KBM-7 (cell line): Measurements from ENCODE around the gene LRP8.

Source experiments
- DNase-seq: peaks from one replicate; pipeline ENCODE4 v3.0.0-alpha.2; 2015
- in situ Hi-C: fragments of 300-500 bp; cut with MboI; formaldehyde crosslinking; loops from 2 replicates; pipeline ENCODE4 v1.14.3; 2020; ENCODE audit warnings: low sequenced_read_pairs, low pct_unique_long_range_greater_than_20kb, mixed read lengths

Gene LRP8

DNA sequence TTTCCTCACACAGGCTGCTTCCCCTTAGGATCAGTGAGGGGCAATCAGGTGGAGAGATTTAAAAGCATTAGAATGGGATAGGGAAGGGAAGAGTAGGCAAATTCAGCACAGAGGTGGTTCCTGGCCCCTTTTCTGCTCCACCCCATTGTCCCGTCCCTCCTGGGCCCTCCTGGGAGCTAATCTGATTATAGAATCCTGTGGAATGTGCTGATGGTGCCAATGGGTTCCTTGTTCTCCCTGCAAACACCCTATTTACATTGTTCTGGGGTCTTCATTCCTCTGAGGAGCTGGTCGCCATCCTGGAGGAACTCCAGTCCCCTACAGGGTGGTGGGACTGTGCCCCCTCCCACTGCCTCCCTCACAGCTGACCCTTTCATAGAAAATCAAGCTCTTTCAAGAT is 34.4 kb upstream of the LRP8 start:
- no peak for DNase-seq
- in situ Hi-C loops = no loop called here

DNA sequence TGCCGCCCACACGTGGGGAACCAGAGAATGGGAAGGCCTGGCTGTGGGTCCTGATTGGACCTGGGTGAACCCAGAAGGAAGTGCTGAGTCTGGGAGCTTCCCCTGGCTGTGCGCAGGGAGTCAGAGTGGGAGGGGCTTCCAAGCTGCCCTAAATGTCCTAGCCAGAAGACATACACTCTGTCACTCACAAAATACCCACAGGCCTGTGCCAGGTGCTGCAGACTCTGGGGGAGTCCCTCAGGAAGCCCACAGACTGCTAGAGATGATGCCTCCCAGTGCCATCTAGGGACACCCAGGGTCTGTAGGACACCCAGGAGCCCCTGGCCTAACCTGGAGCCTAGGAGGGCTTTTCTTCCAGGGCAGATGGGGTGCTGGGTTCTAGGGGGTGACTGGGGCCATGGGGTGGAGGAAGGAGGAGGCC is 33.7 kb upstream of the LRP8 start:
- in situ Hi-C loops = no loop called here
- DNase-seq = no peak

DNA sequence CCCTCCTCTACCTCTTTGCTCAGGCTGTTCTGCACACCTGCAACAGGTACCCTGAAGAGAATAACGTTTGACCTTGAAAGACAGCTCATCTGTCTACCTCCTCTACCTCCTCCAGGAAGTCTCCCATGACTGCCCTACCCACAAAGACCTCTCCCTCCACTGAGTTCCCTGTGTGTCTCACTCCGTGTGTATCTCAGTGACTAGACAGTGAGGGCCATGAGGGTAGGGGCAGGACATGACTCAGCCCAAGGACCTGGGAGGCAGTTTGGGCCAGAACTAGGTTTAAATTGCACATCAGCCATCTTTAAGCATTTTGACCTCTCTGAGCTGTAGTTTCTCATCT is 32.0 kb upstream of the LRP8 start:
- no peak for DNase-seq
- in situ Hi-C loops = no loop called here

DNA sequence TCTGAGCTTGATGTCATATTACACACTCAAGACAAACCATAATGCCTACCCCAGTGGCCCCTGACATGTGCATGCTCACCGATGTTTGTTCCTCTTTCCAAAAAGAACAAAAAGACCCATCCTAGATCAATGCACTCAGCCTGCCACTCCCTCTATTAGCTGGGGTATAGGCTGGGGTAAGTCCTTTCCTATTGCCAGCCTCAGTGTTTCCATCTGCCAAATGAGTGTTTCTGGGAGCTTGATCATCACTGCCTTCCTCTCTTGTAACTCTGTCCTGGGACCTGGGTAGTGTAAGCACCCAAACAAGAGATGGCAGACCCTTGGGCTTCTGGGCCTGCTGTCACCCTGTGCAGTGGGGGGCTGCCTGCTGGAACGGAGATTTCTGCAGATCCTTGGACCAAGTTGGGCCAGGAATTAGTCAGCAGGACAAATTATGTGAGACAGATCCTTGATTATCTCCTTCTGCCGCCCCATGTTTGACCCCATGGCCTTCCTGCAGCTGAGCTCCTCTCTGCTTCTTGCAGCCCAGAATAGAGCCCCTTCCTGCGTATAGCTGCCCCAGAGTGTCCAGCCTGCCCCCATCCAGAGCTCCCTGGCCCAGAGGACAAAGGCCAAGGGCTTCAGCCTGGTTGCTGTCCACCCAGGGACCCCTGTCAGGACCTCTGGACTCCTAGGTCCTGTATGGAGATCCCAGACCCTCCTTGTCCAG is 31.5 kb upstream of the LRP8 start:
- DNase-seq = no peak
- in situ Hi-C loops = no loop called here

DNA sequence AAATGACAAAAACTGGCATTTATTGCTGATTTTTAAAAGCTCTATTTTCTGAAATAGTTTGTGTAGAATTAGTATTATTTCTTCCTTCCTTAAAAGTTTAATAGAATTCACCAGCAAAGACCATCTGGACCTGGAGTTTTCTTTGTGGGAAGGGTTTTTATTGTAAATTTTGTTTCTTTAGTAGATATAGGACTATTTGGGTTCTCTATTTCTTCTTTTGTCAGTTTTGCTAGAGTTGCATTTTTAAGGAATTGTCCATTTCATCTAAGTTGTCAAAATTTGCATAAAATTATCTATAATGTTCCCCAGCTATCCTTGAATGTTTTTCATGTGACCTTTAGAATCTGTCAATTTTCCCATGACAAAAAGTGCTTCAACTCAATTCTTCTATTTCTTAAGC is 28.8 kb upstream of the LRP8 start:
- in situ Hi-C loops = no loop called here
- DNase-seq = no peak

DNA sequence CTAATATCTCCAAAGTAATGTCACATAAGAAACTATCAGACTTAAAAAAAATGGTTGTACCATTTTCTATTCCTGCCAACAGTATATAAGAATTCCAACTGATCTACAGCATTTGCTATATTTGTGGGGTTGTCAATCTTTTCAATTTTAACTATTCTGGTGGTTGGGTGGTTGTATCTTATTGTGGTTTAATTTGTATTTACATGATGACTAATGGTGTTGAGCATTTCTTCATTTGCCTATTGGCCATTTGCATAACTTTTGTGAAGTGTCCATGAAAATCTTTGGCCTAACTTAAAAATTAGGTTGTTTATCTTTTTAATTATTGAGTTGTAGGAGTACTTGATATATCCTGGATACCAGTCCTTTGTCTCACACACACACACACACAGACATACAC is 26.2 kb upstream of the LRP8 start:
- in situ Hi-C loops = no loop called here

DNA sequence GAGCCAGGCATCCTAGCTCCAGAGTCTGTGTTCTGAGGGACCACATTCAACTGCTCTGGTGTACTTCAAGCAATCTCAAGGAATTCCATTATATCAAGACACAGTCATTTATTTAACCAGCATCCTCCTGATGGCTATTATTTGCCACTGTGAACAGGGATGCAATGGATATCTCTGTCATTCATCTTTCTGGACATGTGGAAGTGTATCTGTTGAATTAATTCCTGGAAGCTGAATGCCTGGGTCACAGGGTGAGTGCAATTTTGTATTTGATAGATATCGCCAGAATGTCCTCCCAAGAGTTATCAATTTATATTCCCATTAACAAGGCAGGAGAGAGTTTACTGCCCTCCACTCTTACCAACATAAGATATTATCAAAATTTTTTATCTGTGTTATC is 24.7 kb upstream of the LRP8 start:
- in situ Hi-C loops = no loop called here
- no peak for DNase-seq

More for the DNA sequence above, 26.2 kb upstream of the LRP8 start:
- no peak for DNase-seq

DNA sequence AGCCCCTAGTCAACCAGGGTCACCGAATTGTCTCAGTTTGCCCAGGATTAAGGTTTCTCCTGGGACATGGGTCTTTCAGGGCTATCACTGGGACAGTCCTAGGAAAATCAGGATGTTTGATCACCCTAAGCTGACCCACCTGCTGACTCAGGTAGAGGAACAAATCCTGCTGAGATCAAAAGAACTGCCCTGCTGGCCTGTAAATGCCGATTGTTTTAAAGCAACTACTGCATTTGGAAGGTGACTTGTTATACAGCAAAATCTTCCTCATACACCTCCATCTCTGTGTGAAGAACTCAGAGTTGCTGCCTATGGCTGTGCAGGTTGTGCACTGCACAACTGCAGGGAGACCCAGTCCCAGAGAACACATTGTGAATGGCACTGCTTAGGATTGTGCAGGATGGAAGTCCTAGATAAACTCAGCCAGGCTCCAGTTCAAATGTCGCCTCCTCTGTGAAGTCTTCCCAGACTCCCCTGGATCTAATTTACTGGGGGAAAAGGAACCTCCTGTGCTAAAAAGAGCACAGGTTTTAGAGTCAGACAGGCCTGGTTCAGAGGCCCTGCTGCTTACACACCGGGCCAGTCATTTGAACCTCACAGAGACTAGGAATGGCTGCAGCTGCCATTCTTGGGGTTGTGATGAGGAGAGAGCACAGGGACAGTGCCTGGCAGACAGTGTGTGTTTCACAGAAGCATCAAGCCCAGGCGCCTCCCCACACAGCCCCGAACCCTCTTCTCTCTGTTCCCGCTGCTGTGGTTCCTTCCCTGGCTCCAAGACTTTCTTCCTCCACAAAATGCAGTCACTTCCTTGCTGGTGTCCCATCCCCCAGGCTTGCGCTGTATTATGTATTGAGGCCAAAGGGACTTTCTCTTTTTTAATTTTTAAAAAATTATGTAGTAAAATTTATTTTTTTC is 23.2 kb upstream of the LRP8 start:
- in situ Hi-C loops = no loop called here

DNA sequence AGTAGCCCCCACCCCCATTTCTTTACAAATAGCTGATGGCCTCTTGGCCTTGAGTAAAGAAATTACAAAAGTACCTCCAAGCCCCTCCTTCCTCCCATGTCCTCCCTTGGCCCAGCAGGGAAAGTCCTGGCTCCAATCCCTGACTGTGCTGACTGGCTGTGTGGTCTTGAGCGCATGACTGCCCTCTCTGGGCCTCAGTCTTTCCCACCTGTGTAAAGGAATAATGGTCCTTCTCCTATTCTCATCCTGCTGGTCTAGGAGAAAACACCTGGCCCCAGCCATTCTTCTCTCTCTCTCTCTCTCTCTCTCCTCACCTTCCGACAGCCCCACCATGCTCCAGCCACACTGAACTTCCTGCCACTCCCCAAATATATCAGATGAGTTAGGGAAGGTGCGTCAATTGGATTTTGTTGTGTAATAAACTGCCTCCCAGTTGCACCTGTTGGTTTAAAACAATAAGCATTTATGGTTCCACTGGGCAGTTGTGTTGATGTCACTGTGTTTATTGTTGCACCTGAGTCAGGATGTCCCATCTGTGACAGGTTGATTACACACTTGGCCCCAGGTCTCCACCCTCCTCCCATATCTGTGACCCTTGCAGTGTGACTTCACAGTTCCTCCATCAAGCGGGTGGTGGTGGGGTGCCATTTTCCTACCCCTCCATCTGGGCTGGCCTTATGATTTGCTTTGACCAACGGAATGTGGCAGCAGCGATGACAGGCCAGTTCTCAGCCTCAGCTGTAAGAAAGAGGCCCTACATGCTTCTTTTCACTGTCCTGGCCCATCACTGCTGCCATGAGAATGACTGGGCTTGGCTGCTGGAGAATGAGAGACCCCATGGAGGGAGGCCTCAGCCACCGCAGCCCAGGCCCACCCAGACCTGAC is 22.3 kb upstream of the LRP8 start:
- in situ Hi-C loops = no loop called here

More for the DNA sequence above, 23.2 kb upstream of the LRP8 start:
- no peak for DNase-seq

DNA sequence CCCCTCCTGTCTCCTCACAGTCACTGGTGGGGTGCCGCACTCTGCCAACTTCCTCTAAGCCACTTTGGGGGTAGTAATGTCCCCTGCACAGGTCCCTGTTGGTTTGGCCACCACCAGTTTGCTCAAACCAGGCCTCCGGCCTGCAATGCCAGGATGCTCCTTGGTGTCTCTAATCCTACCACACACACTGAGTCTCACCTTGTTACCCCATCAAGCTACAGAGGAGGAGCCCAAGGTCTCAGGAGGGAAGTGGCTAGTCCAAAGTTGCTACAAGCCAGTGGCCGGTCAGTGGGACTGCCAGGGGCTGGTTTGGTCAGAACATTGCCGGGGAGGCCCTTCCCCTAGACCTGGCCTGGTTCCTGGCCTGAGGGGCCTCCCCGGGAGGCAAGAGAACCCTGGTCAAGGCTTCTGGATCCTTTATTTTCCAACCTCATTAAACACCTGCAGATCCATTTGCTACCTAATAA is 21.5 kb upstream of the LRP8 start:
- in situ Hi-C loops = no loop called here

More for the DNA sequence above, 22.3 kb upstream of the LRP8 start:
- DNase-seq = no peak

DNA sequence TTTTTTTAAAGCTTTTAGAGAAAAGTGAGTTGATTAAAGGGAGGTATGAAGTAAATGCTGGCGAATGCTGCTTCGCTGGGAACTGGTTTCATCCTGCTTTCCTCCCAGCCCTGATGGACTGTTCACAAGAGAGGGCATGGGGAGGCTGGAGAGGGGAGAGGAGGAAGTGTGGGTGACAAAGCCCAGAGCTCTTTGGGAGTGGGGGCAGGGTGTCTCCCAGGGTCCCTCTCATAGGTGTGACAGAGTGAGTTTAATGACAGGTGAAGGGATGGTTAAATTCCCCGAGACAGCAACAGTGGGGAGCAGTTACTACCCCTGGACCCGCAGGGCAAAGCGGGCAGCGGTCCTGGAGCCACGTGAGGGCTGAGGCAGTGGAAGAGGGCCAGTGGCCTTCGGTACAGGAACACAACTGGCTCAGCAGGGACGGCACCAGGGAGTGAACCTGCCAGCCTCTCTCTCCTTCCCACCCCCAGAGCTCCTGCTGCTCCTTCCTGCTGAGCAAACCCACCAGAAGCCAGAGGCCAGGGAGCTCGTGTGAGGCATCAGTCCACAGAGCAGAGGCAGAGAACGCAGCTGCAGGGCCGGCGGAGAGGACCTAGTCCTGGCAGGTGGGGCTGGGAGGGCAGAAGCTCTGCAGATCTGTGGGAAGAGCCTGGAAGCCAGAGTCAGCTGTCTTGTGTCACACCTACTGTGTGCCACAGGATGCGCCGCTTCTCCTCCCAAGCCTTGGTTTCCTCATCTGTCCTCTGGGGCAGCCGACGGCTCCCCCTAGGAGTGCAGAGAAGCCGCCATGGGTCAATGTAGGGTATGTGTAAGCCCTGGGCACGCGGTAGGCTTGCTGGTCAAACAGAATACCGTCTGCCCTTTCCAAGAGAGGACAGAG is 20.9 kb upstream of the LRP8 start:
- in situ Hi-C loops = no loop called here
- no peak for DNase-seq

More for the DNA sequence above, 21.5 kb upstream of the LRP8 start:
- no peak for DNase-seq

DNA sequence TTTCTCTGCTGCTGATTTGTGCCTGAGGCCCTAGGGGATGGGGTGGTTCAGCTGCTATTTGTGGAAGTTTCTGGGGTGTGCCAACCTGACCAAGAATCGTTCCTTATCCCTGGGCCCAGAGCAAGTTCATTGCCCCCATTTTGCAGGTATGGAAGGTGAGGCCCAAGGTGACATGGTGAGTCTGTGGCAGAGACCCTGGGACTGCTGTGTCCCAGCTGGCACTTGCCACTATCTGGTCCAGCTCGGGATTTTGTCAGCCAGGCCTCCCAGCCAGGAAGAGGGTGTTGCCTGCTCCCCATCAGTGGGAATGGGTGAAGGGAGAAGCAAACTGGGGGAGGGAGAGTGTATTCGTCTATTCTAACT is 18.9 kb upstream of the LRP8 start:
- no peak for DNase-seq
- in situ Hi-C loops = no loop called here

DNA sequence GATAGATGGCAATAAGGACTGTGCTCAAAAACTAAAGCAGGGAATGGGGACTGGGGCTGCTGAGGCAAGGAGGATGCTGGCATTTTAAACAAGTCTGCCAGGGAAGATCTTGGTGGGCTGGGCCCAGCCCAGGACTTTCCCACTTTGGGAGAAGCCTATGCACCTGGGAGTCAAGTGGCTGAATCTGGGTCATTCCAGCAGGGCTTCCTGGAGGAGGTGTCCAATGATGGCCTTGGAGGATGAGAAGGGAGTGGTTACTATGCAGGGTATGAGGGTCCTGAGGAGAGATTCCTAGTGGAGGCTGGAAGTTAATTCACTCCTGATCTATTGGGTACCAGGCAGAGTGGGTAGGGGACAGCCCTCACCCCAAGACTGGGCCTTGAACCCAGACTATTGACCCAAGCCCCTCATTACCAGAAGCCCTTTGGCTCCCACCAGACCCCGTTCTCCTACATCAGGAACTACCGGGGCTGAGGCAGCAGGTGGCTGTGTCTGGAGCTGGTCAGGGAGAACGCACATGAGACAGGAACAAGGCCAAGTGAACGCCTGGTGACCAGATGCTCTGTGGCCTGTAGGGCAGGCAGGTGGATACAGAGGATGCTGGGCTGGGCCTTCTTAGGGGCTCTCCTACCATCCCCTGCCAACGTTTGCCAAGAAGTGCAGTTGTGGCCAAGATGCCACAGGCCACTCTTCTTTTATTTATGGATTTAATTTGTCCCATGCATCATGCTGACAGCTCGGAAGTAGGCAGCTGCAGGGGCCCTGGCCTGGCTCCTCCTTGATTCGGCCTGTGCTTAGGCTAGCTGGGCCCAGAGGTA is 18.3 kb upstream of the LRP8 start:
- in situ Hi-C loops = no loop called here

DNA sequence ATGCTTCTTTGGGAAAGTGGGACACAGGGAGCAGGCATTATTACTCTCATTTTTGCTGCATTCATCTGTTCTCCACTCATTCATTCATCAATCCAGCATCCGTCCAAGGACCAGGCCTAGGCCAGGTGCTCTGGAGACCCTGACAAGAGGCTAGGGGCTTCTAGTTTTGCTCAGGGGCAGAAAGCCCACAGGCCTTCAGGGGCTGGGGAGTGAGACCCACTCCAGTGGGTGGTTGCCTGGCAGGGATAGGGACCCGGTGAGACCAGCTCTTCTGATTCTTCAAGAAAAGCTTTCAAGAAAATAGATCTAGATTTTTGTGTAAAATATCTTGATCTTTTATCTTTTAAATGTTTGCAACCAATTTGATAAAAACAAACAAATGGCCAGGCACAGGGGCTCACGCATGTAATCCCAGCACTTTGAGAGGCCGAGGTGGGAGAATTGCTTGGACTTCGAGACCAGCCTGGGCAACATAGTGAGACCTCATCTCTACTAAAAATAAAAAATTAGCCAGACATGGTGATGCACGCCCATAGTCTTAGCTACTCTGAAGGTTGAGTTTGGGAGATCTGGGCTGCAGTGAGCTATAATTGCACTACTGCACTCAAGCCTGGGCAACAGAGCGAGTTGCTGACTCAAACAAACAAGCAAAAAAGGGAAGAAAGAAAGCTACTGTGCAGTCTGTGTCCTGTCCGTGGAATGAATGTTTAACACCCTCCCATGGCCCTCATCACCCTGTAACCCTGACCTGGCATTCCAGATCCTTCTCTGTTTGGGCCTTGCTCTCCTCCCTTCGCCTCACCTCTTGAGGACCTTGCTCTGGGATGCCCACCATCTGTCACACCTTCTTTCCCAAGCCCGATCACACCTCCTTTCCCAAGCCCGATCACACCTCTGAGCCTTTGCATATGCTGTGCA is 17.3 kb upstream of the LRP8 start:
- no peak for DNase-seq
- in situ Hi-C loops = no loop called here

More for the DNA sequence above, 18.3 kb upstream of the LRP8 start:
- DNase-seq = no peak

DNA sequence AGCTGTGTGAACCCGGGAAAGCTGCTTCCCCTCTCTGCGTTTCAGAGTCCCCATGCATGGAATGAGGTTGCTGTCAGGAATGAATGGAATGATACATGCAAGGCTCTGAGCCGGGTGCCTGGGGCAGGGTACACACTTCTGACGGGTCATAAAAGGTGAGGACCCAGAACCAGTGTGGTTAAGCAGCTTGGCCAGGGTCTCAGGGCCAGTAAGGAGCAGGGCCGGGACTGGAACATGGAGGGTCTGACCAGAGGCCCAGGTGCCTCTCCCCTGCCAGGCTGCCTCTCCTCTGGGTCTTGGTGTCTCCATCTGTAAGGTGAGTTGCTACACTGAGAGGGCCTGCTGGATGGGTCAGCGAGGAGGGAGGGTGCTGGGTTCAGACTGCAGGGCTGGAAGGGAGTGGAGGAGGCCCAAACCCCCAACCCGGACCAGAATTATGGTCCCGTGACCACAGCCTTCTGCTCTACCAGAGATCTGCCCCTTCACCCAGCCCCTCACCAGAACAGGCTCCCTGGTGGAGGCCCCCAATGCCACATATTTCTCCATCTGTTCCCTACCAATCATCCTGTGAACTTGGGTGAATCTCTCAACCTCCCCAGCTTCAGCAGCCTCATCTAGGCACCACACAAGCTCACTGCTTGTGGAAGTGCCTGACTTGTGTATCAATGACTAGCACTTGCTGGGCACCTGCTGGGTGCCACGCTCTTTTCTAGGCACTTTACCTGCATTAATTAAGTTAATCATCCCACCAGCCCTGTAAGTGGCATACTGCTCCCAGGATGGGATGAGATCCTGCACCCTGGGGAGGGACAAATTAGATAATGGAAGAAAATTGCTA is 16.2 kb upstream of the LRP8 start:
- in situ Hi-C loops = no loop called here

More for the DNA sequence above, 16.2 kb upstream of the LRP8 start:
- DNase-seq = no peak
